Loucy (cell line): ENCODE data around the gene GNLY.
A peak's percentile ranks its signal among the peaks of the same experiment; 100 is the strongest.

Experiments
- CTCF ChIP-seq: fragments of 200-600 bp; sonication (generic); conservative IDR thresholded peaks from 2 replicates; pipeline ENCODE4 v1.5.1; 2014; ENCODE audit warnings: mild to moderate bottlenecking, antibody characterized with exemption, low read length
- EZH2phosphoT487 ChIP-seq: fragments of 200-600 bp; IDR thresholded peaks from 2 replicates; pipeline ENCODE4 v1.6.1; 2018; ENCODE audit warnings: antibody characterized with exemption, mild to moderate bottlenecking, moderate library complexity, borderline replicate concordance

DNA sequence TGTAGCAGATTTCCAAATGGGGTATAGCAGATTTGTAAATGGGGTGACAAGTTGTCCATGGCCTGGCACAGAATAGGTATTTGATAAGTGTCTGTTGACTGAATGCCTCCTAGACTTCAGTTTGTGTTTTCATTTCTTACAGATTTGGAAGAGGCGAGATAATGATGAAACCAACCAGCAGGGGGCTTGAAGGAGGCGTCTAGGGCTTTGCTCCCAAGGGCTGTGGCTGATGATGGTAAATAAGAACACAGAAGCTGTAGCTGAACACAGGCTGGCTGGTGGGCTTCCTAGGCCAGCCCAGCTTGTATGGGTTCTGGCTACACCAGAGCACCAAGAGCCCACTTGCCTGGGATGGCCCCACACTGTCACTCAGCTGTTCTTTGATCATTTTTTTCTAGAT lies 45.5 kb upstream of the GNLY start:
- peak; percentile 63 for TF ChIP-seq CTCF
- no peak for TF ChIP-seq EZH2phosphoT487
